H1 (cell line): ENCODE results near the gene GRM4. TPM values are rescaled to one million over a fixed set of nuclear protein-coding genes. Genes with fewer than 3 reads are reported as not detected.

Source experiments
- ATF2 ChIP-seq: IDR thresholded peaks from 2 replicates; pipeline ENCODE4 v1.6.1; 2012; ENCODE audit warnings: low read length, inconsistent platforms
- CHD1 ChIP-seq: IDR thresholded peaks from 2 replicates; pipeline ENCODE4 v1.6.1; 2012; ENCODE audit warnings: low read depth, low read length, improper control_type of control experiment
- CHD2 ChIP-seq: IDR thresholded peaks from 2 replicates; pipeline ENCODE4 v1.6.1; 2012; ENCODE audit warnings: low read length, improper control_type of control experiment
- EZH2 ChIP-seq: fragments of 200-600 bp; sonication (generic); IDR thresholded peaks from 2 replicates; pipeline ENCODE4 v1.7.1; 2012; ENCODE audit warnings: low read depth, mild to moderate bottlenecking, moderate library complexity, low read length, inconsistent platforms; ENCODE audit not compliant: severe bottlenecking
- HDAC2 ChIP-seq, 2 experiments: fragments of 300-600 bp in 1 of 2; sonication (generic) in 1 of 2; IDR thresholded peaks; 2 replicates each; pipeline ENCODE4 v1.6.1; 2011 to 2012; ENCODE audit warnings: low read depth in 2 of 2, low read length in 2 of 2, mild to moderate bottlenecking in 2 of 2, moderate library complexity in 2 of 2, borderline replicate concordance in 1 of 2, inconsistent platforms in 1 of 2
- KDM1A ChIP-seq: fragments of 200-600, 300-600 bp; sonication (generic); IDR thresholded peaks from 2 replicates; pipeline ENCODE4 v1.7.1; 2016; ENCODE audit warnings: mild to moderate bottlenecking, low read length, borderline replicate concordance
- RAD21 ChIP-seq, 2 experiments: IDR thresholded peaks in 1 of 2; conservative IDR thresholded peaks in 1 of 2; 2 replicates each; pipeline ENCODE4 v1.6.1; 2011; ENCODE audit warnings: low read depth in 2 of 2, low read length in 2 of 2, improper control_type of control experiment in 1 of 2, inconsistent platforms in 1 of 2, mild to moderate bottlenecking in 1 of 2, moderate library complexity in 1 of 2
- SP4 ChIP-seq: IDR thresholded peaks from 2 replicates; pipeline ENCODE4 v1.6.1; 2012; ENCODE audit warnings: low read length, inconsistent platforms
- polyA plus RNA-seq, 7 experiments: library from polyadenylated mRNA; depleted of rRNA in 3 of 7; stranded (reverse) in 5 of 7; unstranded in 2 of 7; fragments of >200 nt in 5 of 7; fragments of 200-250 nt in 2 of 7; gene quantifications; 1 replicate in 5 of 7; 2 replicates in 1 of 7; 4 replicates in 1 of 7; pipeline versions ENCODE4 v1.2.1 to v1.2.3, GENCODE V29; 2011 to 2013; ENCODE audit warnings: missing spikeins in 2 of 7, mixed read lengths in 2 of 7
- total RNA-seq: library from RNA; stranded (reverse); fragmentation: NEBNext Ultra II Directional; extraction: Animal tissue kit (Norgen Biotek cat#: 25700); gene quantifications from 2 replicates; pipeline ENCODE4 v1.2.1, GENCODE V29; 2021
- TF ChIP-seq, protein P1 (sequence below): fragments of 300-600 bp; sonication (generic); IDR thresholded peaks from 2 replicates; pipeline ENCODE4 v1.7.1; 2012; ENCODE audit warnings: low read length, moderate library complexity, mild to moderate bottlenecking, inconsistent platforms; ENCODE audit not compliant: insufficient replicate concordance

Gene GRM4
- total and polyA plus RNA-seq, 2 of the 8 experiments (the other 6 are each of a cell fraction or from before 2014, with no cell fraction given), result 19.6 to 21.5 TPM

- TF ChIP-seq, protein P1, sequence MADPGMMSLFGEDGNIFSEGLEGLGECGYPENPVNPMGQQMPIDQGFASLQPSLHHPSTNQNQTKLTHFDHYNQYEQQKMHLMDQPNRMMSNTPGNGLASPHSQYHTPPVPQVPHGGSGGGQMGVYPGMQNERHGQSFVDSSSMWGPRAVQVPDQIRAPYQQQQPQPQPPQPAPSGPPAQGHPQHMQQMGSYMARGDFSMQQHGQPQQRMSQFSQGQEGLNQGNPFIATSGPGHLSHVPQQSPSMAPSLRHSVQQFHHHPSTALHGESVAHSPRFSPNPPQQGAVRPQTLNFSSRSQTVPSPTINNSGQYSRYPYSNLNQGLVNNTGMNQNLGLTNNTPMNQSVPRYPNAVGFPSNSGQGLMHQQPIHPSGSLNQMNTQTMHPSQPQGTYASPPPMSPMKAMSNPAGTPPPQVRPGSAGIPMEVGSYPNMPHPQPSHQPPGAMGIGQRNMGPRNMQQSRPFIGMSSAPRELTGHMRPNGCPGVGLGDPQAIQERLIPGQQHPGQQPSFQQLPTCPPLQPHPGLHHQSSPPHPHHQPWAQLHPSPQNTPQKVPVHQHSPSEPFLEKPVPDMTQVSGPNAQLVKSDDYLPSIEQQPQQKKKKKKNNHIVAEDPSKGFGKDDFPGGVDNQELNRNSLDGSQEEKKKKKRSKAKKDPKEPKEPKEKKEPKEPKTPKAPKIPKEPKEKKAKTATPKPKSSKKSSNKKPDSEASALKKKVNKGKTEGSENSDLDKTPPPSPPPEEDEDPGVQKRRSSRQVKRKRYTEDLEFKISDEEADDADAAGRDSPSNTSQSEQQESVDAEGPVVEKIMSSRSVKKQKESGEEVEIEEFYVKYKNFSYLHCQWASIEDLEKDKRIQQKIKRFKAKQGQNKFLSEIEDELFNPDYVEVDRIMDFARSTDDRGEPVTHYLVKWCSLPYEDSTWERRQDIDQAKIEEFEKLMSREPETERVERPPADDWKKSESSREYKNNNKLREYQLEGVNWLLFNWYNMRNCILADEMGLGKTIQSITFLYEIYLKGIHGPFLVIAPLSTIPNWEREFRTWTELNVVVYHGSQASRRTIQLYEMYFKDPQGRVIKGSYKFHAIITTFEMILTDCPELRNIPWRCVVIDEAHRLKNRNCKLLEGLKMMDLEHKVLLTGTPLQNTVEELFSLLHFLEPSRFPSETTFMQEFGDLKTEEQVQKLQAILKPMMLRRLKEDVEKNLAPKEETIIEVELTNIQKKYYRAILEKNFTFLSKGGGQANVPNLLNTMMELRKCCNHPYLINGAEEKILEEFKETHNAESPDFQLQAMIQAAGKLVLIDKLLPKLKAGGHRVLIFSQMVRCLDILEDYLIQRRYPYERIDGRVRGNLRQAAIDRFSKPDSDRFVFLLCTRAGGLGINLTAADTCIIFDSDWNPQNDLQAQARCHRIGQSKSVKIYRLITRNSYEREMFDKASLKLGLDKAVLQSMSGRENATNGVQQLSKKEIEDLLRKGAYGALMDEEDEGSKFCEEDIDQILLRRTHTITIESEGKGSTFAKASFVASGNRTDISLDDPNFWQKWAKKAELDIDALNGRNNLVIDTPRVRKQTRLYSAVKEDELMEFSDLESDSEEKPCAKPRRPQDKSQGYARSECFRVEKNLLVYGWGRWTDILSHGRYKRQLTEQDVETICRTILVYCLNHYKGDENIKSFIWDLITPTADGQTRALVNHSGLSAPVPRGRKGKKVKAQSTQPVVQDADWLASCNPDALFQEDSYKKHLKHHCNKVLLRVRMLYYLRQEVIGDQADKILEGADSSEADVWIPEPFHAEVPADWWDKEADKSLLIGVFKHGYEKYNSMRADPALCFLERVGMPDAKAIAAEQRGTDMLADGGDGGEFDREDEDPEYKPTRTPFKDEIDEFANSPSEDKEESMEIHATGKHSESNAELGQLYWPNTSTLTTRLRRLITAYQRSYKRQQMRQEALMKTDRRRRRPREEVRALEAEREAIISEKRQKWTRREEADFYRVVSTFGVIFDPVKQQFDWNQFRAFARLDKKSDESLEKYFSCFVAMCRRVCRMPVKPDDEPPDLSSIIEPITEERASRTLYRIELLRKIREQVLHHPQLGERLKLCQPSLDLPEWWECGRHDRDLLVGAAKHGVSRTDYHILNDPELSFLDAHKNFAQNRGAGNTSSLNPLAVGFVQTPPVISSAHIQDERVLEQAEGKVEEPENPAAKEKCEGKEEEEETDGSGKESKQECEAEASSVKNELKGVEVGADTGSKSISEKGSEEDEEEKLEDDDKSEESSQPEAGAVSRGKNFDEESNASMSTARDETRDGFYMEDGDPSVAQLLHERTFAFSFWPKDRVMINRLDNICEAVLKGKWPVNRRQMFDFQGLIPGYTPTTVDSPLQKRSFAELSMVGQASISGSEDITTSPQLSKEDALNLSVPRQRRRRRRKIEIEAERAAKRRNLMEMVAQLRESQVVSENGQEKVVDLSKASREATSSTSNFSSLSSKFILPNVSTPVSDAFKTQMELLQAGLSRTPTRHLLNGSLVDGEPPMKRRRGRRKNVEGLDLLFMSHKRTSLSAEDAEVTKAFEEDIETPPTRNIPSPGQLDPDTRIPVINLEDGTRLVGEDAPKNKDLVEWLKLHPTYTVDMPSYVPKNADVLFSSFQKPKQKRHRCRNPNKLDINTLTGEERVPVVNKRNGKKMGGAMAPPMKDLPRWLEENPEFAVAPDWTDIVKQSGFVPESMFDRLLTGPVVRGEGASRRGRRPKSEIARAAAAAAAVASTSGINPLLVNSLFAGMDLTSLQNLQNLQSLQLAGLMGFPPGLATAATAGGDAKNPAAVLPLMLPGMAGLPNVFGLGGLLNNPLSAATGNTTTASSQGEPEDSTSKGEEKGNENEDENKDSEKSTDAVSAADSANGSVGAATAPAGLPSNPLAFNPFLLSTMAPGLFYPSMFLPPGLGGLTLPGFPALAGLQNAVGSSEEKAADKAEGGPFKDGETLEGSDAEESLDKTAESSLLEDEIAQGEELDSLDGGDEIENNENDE, result no peak
- TF ChIP-seq EZH2, result no peak
- TF ChIP-seq RAD21 (IDR thresholded peaks at IDR 0.05 in 1 of 2, conservative IDR thresholded peaks at IDR 0.05 in 1 of 2; ENCODE audit: low read depth in 2 of 2, low read length in 2 of 2), result no peak
- no peak for TF ChIP-seq HDAC2 (IDR thresholded peaks at IDR 0.05; ENCODE audit: borderline replicate concordance in 1 of 2, low read depth in 2 of 2, low read length in 2 of 2)
- TF ChIP-seq SP4, result no peak
- no peak for TF ChIP-seq KDM1A
- no peak for TF ChIP-seq ATF2
- no peak for TF ChIP-seq CHD2
- TF ChIP-seq CHD1, result no peak
- TF ChIP-seq, all 59 proteins: peak for 0
Observed at GRCh38 chr6:33997265-33997664, 148.6 kb downstream of the GRM4 start (continued).
